Measurements from ENCODE around the gene OR6Y1.

DNA sequence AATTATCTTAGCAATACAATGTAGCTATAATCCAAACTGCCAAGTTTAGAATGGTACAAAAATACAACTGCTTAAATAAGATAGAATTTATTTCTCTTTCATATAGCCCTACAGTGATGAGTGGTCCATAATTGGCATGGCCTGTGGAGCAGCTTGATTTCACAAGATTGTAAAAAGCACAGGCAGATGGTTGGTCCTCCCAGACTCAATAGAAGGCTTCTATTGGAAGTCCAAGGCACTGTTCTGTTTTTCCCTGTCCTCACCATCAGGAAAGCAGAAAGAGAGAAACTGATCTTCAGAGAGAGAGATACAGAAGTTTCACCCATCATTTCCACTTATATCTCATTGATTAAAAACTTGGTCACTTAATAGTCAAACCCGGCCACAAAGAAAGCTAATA lies 18.0 kb upstream of the OR6Y1 start:
- TF ChIP-seq, protein P1, sequence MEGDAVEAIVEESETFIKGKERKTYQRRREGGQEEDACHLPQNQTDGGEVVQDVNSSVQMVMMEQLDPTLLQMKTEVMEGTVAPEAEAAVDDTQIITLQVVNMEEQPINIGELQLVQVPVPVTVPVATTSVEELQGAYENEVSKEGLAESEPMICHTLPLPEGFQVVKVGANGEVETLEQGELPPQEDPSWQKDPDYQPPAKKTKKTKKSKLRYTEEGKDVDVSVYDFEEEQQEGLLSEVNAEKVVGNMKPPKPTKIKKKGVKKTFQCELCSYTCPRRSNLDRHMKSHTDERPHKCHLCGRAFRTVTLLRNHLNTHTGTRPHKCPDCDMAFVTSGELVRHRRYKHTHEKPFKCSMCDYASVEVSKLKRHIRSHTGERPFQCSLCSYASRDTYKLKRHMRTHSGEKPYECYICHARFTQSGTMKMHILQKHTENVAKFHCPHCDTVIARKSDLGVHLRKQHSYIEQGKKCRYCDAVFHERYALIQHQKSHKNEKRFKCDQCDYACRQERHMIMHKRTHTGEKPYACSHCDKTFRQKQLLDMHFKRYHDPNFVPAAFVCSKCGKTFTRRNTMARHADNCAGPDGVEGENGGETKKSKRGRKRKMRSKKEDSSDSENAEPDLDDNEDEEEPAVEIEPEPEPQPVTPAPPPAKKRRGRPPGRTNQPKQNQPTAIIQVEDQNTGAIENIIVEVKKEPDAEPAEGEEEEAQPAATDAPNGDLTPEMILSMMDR (IDR thresholded peaks at IDR 0.05) = no peak
- TF ChIP-seq POLR2A (IDR thresholded peaks at IDR 0.05) = no peak

Measured in Peyer's patch (tissue), 4 donors.